NCI-H2107 treated with DMSO at 0.1 percent for 48 hours (cell line): ENCODE data around the gene C14orf132.
"Not testable (repeated sequence)": the region's sequence is repeated elsewhere in the genome, so short reads cannot be mapped to it uniquely, and the experiment has no call there.

Source experiments
- DNase-seq: peaks from one replicate; lab custom pipeline; 2025; ENCODE audit not compliant: unreplicated experiment; lab: John Stamatoyannopoulos, UW

The C14orf132 gene

DNA sequence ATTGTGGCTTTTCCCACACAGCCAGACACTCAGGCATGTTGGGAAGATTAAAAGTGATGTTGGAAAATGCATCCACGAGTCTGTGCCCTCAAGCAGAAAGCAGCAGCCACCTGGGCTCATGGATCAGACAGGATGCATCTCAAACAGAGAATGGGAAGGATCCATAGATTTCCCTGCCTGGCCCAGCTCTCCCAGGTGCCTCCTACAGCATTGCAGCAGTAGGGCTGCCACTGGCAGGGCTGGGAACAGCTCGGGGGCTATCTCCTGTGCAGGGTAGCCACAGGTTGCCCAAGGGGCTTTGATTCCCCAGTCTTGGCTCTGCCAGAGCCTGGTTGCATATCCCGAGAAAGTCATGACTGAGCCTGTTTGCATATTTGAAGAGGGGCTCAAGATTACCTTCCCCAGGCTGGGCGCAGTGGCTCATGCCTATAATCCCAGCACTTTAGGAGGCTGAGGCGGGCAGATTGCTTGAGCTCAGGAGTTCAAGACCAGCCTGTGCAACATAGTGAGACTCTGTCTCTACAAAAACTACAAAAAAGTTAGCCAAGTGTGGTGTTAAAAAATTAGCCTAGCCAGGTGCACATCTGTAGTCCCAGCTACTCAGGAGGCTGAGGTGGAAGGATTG, 19.5 kb downstream of the C14orf132 start:
- DNase-seq: no peak

DNA sequence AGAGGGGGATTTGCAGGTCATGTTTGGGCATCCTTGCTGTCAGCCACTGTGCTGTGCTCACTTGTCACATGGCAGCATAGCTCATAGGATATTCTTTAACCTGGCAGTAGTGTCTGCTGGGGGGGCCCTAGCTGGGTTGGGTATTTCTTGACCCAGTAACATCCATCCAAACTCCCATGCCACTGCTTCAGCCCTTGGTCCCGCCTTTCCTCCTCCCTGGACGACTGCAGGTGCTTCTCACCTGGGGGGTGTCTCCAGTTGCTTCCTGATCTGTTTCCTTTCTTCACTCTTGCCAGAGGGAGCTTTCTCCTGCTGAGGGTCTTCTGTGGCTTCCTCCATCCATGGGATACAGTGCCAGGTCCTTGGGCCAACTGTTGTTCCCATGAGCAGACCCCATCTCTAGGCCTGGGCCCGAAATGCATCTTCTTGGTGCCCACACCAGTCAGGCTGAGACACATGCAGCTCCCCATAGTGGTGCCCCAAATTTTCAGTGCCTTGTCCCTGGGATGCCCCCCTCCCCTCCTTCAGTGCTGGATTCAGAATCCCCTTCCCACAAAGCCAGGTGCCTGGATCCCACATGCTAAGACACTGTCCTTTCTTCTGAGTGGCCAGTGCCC, 20.5 kb downstream of the C14orf132 start:
- no peak for DNase-seq

DNA sequence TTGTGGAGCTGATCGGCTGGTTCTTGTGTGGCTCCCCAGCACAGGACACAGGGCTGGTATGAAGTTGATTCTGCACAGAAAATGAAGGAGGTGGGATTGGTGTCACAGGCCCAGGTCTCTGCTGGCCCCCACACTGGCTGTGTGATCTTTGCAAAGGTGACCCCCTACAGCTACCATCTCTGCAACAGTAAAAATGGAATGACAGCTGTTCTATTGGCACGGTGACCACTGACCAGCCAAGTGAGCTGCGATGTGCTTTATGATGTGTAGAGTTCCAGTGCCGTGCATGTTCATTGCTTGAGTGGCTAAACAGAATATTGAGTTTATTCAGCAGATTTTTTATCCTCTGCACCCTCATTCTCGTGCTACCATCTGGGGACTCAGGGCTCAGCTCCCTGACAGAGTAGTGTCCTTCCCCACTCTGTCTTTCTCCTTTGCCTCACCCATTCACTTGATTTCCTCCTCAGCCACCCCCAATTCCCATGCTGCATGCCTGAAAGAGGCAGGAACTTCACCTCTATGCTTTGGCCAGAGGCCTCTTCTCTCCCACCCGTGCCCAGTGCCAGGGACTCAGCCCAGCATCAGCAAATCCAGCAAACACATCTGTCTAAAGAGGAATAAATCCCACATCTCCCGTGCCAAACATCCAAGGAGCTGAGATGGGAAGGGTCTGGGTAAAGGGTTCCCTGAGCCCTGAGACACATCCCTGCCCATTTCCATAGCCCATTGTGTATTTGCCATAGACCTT, 21.2 kb downstream of the C14orf132 start:
- no peak for DNase-seq

DNA sequence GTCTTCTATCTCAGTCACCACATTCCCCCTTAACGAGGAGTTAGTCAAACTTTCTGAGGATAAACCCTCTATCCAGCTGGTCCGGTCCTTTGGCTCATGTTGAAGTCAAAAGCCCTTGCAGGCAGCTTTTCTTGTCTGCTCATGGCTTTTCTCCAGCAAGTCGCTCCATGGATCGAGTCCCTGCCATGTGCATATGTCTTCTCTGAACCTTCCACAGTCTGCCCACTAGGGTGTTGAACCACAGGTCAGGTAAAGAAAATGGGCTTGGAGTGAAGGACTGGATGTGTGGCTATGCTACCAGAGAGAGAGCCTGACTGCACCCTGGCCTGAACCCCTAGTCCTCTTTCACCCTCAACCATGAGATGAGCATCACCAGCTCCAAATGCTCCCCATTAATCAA, 22.8 kb downstream of the C14orf132 start:
- DNase-seq: no peak

DNA sequence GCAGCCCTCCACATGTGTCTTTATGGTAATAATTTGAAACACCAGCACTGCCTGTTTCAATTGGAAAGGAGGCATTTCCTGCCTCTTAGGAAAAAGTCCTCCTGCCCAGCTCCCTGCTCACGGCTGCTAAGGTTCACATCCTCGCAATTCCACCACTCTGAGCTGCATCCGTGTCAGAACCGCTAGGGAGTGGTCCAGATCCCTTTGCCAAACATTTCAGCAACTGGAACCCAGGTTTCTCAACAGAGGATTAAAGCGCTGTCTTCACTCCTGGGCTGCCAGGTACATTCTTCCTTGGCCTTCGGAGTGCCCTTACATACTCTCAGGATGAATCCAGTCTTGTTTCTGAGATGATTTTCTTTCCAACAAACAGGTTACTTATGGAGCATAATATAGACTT, 23.3 kb downstream of the C14orf132 start:
- DNase-seq: no peak

DNA sequence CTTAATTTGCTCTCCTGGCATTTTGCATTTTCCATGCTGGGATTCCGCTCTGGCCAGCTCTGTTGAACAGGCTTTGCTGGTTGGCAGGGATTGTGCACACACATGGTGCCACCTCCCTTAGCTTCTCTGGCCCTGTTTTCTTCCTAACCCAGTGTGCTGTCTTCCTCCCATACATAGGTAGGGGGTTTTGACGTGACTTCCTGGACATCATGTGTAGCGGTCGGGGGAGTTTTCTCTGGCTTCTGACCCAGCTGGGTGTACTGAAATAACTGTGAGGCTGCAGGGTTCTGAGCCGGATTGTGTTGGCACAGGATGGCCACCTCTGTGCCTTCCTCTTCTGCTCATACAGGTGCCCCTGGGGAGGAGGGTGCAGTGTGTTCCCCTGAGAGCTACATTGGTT, 25.7 kb downstream of the C14orf132 start:
- DNase-seq: no peak

DNA sequence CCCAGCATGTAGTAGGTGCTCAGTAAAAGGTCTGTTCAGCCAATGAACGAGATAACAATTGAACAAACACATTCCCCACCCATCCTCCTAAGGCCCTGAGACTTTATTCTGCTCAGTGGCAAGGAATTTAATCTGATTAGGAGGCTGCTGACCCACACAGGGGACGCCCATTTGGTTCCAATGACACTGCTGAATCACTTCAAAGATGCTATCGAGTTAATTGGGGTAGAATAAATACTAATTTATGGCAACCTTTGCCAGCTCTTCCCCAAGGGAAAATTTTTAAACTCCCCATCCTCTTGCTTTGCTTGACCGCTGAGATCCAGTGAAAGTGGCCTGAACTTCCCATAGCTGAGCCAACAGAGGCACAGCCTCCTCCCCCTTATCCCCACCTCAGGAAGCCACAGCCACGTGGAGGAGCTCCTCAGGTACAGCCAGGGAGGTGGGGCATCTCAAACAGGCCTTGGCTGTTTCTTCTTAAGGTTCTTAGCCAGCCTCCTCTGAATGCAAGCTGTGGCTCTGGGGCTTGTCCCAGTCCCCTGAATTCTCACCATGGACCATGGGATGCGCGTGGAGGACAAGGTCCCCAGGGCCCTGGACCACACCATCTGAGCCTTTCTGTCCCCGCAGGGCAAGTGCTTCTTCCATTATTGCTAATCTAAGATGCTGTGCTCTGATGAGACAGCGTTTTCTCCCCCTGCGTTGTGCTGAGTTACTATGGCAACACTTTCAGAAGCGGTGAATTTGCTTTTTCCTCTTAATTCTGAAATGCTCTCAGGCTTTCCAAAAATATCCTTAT, 26.7 kb downstream of the C14orf132 start:
- DNase-seq: no peak

DNA sequence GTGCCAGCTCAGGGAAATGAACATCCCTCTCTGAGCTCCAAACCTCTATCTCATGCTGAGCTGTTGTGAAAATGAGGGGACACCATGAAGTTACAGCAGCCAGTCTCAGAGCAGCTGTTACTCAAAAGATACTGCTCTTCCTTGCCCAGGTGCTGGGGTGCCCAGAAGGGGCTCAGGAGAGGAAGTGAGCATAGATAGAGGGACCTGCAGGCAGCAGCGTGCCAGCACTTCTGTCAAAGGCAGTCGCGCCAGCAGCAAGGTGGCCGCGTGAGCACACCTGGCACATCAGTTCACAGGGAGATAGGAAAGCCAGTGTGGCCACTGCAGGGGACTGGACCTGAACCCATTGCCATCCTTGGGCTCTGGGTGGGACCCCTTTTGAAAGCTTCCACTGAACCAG, 27.8 kb downstream of the C14orf132 start:
- DNase-seq: no peak

DNA sequence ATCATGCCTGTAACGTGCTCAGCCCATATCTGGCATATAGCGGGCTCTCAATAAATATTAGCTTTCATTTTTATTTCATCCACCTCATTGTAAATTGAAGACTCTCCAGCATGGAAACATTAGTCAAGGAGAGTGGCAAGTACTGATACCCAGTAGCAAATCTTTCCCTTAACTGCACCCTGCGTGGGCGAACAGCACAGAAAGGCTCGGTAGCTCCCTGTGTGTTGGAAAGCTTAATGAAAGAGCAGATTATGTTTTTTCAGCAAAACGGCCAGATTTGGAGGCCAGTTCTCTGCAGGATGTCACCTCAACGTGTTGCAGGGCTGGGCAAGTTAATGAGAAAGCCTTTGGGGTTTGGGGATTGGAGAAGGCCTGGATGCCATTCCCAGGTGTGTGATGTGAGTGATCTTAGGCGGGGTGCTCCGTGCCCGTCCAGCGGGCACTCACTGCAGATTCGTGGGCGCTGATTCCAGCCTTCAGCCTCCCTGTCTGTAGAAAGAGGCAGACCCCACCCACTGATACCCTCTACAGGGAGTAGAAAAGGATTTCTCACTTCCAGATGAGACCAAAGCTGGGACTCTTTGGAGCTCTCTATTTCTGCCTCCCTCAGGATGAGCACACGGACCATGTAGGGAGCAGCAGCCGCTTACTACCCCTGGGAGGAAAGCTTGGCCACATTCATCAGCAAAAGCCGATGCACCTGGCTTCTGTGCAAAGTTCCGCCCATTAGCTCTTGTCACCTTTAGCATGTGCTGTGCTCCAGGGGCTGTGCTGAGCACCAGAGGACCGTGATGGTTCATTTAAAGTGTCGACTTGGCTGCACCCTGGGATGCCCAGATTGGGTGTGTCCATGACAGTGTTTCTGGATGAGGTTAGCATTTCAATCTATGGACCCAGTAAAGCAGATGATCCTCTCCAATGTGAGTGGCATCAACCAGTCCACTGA, 29.1 kb downstream of the C14orf132 start:
- DNase-seq: no peak

DNA sequence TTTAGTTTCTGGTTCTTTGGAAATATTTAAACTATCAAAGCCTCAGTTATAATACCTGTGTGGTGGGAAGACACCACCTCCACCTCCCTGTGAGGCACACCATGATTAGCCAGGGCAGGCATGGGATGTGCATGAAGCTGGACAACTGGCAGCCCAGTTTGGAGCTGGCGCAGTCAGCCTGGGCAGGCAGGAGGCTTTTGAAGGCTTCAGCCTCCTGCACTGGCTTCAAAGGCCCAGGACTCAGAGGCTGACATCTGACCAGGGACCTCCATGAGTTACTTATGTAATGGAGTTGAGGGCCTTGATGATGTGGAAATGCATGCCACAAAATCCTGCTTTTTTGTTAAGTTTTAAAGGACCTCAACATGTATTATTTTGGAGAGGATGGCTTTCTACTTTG, 30.3 kb downstream of the C14orf132 start:
- DNase-seq: no peak

DNA sequence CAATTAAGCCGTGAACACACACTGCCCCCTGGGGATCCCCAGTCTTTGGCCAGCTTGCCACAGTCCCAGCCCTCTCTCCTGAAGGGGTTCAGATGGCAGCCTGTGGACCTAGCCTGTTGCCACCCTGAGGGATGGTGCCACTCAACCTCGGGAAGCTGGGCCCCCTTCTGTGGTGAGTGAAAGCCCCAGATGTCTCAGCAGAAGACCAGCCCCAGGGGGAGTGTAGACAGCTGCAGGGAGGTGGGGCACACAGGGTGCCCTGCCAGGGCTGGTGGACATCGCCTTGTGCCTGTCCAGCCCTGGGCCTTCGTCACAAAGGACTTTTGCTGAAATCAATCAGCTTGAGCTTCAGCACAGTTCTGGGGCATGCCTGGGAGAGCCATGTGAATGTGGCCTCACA, 32.4 kb downstream of the C14orf132 start:
- DNase-seq: no peak

DNA sequence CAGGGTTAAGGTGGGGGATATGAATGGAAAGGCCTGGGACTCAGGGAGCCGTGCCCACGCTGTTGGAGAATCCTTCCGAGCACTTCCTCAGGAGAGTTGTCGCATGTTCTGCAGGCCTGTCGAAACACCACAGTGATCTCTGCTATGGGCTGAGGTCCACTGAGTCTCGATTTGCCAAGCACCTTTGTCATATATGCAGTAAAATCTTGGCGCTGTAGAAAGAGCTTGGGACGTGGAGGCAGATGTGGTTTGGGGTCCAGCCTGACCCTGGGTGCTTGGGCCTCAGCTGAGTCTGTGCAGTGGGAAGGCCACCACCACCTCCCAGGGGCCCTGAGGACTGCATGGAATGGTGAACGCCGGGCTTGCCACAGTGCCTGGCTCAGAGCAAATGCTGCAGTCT, 32.9 kb downstream of the C14orf132 start:
- DNase-seq: no peak

DNA sequence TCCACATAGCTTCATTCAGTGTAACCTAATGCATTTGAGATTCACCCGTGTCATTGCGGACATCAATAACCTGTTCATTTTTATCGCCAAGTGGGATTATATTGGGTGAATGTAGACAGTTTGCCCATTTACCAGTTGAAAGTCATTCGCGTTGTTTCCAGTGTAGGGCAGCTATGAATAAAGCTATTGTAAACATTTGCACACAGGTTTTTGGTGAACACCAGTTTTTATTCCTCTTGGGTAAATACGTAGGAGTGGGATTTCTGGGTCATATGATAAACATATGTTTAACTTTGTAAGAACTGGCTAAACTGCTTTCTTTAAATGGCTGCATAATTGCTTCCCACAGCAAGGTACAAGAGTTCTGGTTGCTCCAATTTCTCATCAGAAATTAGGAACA, 33.6 kb downstream of the C14orf132 start:
- no peak for DNase-seq

DNA sequence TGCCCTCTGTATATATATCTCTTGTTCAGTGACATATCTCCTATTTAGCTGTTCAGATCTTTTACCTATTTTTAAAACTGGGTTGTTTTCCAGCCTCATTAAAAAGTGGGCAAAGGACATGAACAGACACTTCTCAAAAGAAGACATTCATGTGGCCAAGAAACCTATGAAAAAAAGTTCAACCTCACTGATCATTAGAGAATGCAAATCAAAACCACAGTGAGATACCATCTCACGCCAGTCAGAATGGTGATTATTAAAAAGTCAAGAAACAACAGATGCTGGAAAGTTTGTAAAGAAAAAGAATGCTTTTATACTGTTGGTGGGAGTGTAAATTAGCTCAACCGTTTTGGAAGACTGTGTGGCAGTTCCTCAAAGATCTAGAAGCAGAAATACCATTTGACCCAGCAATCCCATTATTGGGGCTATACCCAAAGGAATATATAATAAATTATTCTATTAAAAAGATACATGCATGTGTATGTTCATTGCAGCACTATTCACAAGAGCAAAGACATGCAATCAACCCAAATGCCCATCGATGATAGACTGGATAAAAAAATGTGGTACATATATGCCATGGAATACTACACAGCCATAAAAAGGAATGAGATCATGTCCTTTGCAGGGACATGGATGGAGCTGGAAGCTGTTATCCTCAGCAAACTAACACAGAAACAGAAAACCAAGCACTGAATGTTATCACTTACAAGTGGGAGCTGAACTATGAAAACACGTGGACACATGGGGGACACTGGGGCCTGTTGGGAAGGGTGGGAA, 34.3 kb downstream of the C14orf132 start:
- not testable (repeated sequence) for DNase-seq

DNA sequence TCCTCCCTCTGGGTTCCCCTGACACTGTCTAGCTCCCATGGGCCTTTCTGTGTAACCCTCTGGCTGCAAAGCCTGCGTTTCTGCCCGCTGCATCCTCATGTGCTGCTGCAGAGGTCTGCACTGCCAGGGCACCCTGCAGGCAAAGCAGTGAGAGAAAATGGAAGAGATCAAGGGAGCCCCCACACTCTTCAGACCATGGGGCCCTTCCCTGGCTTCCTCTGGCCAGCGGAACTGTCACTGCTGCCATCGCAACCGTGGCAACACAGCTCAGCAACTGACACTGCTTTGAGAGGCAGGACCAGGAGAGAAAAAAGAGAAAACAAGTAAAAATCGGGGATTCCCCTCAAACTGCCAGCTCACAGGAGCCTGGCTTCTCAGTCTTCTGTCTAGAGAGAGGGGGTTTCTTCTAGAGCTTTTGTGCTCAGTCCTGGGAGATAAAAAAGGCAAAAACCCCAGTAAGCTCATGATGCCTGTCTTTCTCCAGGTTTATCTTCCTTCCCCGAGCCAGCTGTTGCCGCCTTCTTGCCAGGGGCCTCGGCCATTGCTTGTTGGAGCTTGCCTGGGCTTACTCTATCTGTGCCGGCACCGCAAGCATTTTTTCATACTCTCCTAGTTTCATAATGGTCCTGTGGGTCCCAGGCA, 38.9 kb downstream of the C14orf132 start:
- DNase-seq: no peak

DNA sequence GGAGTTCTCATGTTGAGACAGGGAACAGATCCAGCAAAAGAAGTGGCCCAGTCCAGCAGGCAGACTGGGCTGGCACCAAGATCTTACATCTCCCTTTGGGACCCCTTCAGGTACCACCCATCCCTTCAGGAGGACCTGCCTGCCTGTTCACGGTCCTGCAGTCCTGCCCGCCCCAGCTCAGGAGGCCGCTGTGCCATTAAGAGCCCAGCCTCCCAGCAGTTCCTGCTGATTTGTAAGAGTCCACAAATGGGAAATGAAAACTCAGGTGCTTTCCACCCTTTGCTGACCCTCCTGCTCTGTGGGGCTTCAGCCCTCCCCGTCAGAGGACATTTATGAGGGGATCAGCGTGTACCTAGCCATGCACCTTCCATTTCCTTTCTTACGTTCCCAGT, 39.5 kb downstream of the C14orf132 start:
- no peak for DNase-seq

DNA sequence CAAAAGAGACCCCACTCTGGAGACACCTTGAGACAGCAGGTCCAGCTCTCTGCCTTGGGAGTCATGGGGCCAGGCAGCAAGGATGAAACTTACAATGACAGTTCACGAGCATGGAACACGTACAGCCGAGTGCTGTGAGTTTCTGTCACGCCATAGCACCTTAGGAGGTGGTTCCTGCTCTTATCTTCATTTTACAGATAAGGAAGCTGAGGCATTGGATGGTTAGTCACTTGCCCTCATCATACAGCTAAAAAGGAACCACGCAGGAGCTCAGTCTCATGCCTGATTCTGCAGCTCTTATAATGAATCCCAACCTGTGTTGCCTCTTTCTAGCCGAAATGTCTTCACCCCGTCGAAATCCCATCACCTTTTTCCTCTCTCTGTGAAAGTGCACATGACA, 39.9 kb downstream of the C14orf132 start:
- DNase-seq: no peak

DNA sequence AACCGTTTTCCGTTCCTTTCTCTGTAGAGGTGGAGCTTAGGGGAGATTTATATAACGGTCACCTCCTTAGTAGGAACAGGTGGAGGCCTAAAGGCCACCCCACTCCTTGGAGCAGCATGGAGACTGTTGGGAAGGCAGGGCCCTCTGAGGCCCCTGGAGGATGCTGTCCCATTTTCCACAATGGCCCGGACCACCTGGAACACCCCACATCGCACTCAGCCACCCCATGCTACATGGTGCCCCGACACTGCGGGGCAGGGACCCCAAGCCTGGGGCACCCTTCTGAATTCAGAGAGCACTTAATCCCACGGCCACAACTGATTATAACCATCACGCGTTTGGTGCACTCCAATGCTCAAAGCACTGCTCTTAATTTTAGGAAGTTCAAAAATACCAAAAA, 41.4 kb downstream of the C14orf132 start:
- DNase-seq: no peak

DNA sequence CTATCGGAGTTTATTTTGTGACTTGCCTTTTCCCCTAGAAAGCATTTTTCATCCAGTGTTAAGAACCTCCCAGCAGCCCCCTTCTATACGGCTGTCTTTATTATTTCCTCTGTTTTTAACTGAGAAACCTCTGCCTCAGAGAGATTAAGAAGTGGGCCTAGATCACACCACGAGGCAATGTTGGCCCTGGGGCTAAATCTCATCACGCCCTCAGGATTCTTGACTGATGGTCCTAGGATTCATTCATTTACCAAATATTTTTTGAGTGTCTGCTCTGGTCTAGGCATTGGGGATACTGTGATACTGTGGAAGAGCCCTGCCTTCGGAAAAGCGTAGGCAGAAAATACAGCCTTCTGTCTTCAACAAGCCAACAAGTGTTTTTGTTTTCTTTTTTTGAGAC, 42.1 kb downstream of the C14orf132 start:
- no peak for DNase-seq
